Measurements from ENCODE around the gene KLF13.

The KLF13 gene

GRCh38 chr15:31326156-31326874 lies at the start of gene KLF13:
Gene KLF13 (plus strand): TSS chr15:31326835. CDS start chr15:31327213, 378 bp downstream.
- peak; percentile 99 for DNase-seq (ENCODE audit: low read depth, low spot score)
- in situ Hi-C loops (cut with HindIII; ENCODE audit: low sequenced_read_pairs) = no loop called here
- H3K4me3 ChIP-seq (ENCODE audit: low read depth, low read length) = peak within 1 kb of the TSS; percentile 57
- TF ChIP-seq, protein P1, sequence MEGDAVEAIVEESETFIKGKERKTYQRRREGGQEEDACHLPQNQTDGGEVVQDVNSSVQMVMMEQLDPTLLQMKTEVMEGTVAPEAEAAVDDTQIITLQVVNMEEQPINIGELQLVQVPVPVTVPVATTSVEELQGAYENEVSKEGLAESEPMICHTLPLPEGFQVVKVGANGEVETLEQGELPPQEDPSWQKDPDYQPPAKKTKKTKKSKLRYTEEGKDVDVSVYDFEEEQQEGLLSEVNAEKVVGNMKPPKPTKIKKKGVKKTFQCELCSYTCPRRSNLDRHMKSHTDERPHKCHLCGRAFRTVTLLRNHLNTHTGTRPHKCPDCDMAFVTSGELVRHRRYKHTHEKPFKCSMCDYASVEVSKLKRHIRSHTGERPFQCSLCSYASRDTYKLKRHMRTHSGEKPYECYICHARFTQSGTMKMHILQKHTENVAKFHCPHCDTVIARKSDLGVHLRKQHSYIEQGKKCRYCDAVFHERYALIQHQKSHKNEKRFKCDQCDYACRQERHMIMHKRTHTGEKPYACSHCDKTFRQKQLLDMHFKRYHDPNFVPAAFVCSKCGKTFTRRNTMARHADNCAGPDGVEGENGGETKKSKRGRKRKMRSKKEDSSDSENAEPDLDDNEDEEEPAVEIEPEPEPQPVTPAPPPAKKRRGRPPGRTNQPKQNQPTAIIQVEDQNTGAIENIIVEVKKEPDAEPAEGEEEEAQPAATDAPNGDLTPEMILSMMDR (IDR thresholded peaks at IDR 0.05; ENCODE audit: low read depth, low read length) = no peak

- TF ChIP-seq, protein P1 (IDR thresholded peaks at IDR 0.05; ENCODE audit: low read depth, low read length) = no peak
- in situ Hi-C loops (cut with HindIII; ENCODE audit: low sequenced_read_pairs) = no loop called here
- no peak for DNase-seq (ENCODE audit: low read depth, low spot score)
- no peak overlapping the region for H3K4me3 ChIP-seq (ENCODE audit: low read depth, low read length)
These were observed 49.1 kb upstream of the KLF13 start for GRCh38 chr15:31277335-31278060.

DNA sequence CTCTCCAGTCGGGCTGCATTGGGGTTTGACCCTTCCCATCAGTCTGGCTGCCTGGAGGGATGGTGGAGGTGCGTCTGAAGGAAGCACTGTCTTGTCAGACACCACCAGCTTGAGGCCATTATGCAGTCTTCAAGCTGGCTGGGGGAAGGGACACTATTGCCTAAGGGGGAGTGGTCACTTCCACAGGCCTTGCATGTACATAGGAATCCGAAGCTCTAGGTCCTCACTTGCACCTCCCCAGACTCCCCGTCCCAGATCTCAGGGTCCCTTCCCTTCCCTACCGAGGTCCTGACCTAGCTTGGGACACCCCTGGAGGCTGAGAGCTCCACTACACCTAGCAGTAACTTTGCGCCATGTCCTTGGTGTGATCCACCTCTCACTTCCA lies 48.6 kb upstream of the KLF13 start:
- in situ Hi-C loops (cut with HindIII; ENCODE audit: low sequenced_read_pairs) = no loop called here
- no peak overlapping the region for H3K4me3 ChIP-seq (ENCODE audit: low read depth, low read length)
- DNase-seq (ENCODE audit: low read depth, low spot score) = no peak
- TF ChIP-seq, protein P1 (IDR thresholded peaks at IDR 0.05; ENCODE audit: low read depth, low read length) = no peak

DNA sequence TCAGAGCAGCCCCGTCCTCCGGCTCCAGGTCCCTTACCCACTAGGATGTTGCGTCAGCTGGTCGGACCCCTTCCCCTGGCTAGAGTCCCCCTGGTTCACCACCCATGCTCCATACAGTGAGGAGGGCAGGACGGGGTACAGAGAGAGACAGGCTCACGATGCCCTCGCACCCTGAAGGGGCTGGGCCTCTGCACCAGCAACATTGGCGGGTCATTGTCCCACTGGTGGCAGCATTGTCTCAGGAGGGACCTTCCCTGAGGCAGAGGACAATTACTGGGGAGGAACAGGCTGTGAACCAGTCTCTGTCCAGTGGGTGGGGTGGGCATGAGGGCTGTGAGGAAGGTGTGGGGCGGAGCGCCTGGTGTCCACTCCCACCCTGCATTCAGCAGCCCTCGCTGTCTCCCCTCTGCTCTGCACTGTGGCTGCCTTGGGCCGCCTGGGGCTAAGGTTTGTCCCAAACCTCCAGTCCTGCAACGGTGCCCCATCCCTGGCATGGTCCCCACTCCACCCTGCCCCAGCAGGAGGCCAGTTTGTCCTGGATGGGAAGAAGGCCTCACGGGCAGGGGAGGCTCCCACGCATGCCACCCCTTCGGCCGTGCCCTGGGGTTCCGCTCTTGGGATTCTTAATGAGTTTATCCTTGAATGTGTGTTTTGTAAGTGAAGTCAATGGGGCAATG lies 48.0 kb upstream of the KLF13 start:
- no peak overlapping the region for H3K4me3 ChIP-seq (ENCODE audit: low read depth, low read length)
- in situ Hi-C loops (cut with HindIII; ENCODE audit: low sequenced_read_pairs) = no loop called here
- no peak for DNase-seq (ENCODE audit: low read depth, low spot score)
- TF ChIP-seq, protein P1 (IDR thresholded peaks at IDR 0.05; ENCODE audit: low read depth, low read length) = no peak

DNA sequence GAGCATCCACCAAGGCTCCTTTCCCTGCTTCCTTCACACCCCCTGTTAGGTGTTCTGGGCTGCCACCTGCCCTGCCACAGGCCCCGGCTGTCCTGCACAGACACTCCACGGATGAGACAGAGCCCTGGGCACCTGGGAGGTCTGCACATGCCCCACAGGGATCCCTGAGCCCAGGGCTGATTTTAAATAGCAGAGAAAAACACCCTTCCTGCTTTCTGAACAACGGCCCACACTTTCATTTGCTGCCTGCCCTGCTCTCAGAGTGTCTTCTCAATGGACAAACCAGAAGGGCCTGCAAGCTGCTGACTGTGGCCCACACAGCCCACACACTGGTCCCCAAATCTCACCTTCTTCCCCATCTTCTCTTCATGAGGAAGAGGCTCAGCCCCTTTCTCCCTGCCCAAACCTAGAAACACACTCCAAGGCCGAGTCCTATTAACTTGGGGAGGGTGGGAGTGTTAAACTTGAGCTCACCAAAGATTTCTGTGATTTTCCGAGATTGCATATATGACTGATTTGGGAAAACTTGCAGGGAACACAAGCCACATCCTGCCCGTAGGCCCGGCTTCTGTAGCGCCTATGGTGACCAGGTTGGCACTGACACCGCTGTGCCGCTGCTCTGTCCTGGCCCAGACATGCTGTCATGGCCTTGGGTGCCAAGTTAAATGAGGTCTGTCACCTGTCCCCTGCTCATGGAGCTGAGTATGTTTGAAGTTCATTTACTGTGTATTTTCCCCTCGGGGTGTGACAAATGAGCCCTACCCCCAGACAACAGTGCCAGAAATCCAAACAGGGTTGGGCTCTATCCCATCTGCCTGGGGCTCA lies 47.2 kb upstream of the KLF13 start:
- in situ Hi-C loops (cut with HindIII; ENCODE audit: low sequenced_read_pairs) = no loop called here
- no peak for DNase-seq (ENCODE audit: low read depth, low spot score)
- TF ChIP-seq, protein P1 (IDR thresholded peaks at IDR 0.05; ENCODE audit: low read depth, low read length) = no peak

More for the DNA sequence above, 47.2 kb upstream of the KLF13 start:
- no peak overlapping the region for H3K4me3 ChIP-seq (ENCODE audit: low read depth, low read length)
